ENCODE data around the gene SMURF2.

GRCh38 chr17:64634218-64634617, 27.9 kb downstream of the SMURF2 start:
- TF ChIP-seq CTCF (conservative IDR thresholded peaks at IDR 0.05) (no peak), EZH2 (IDR thresholded peaks at IDR 0.05; ENCODE audit: low read depth) (no peak)

All from PC-9 (cell line).